ENCODE measurements around the gene ATL3.

GRCh38 chr11:63713766-63714165 is 42.6 kb upstream of the ATL3 start:
- TF ChIP-seq GLI2 (tag by site-specific recombination; IDR thresholded peaks at IDR 0.05; ENCODE audit: borderline replicate concordance, low read depth) = no peak
- TF ChIP-seq ZNF335 (tag by site-specific recombination; conservative IDR thresholded peaks at IDR 0.05) = no peak
